Caco-2 (cell line): ENCODE results near the gene TUBAL3. TPM values are rescaled to one million over a fixed set of nuclear protein-coding genes. Genes with fewer than 3 reads are reported as not detected.

Experiments used
- BruUV-seq: library from RNA; stranded (reverse); fragments of 400-500 nt; replicated peaks from 2 replicates; lab custom pipeline; 2021; lab: Mats Ljungman, UMichigan
- CTCF ChIA-PET: fragments of 300-600 bp; sonication (Branson Sonifier 250); formaldehyde crosslinking; loops from one replicate; lab custom pipeline; 2022; ENCODE audit warnings: antibody characterized with exemption; lab: Charles Lee
- POLR2A ChIA-PET: fragments of 300-600 bp; sonication (Branson Sonifier 250); formaldehyde crosslinking; loops from one replicate; lab custom pipeline; 2022; ENCODE audit warnings: antibody characterized with exemption; lab: Charles Lee
- DNase-seq, 2 experiments: peaks; one replicate each; pipeline versions ENCODE4 v3.0.0 to v3.0.0-alpha.2; 2020 to 2022
- H3K27me3 ChIP-seq: replicated peaks from 2 replicates; pipeline ENCODE4 v1.6.0; 2011; ENCODE audit warnings: low read length; ENCODE audit not compliant: control insufficient read depth, insufficient read depth
- H3K36me3 ChIP-seq: 2 replicates; pipeline ENCODE4 v1.5.1; 2011; ENCODE audit warnings: low read length; ENCODE audit not compliant: control insufficient read depth, insufficient read depth
- H3K4me1 ChIP-seq: fragments of 250-450 bp; sonication (Bioruptor Pico); 2 replicates; pipeline ENCODE4 v1.5.1; 2020; ENCODE audit warnings: mild to moderate bottlenecking
- H3K4me3 ChIP-seq: 2 replicates; pipeline ENCODE4 v1.5.1; 2011; ENCODE audit warnings: low read depth, mild to moderate bottlenecking, control low read depth, low read length
- H3K9me3 ChIP-seq: fragments of 250-450 bp; sonication (Bioruptor Pico); 2 replicates; pipeline ENCODE4 v1.5.1; 2020; ENCODE audit warnings: mild to moderate bottlenecking, moderate library complexity
- H3K27ac Mint-ChIP-seq: one replicate; pipeline ENCODE4 v1.8.0; 2022; ENCODE audit warnings: mixed read lengths; ENCODE audit not compliant: unreplicated experiment
- H3K27me3 Mint-ChIP-seq: one replicate; pipeline ENCODE4 v1.8.0; 2022; ENCODE audit warnings: mixed read lengths; ENCODE audit not compliant: insufficient read depth, unreplicated experiment
- H3K36me3 Mint-ChIP-seq: one replicate; pipeline ENCODE4 v1.8.0; 2022; ENCODE audit warnings: mild to moderate bottlenecking, mixed read lengths; ENCODE audit not compliant: insufficient read depth, unreplicated experiment
- H3K4me1 Mint-ChIP-seq: one replicate; pipeline ENCODE4 v1.8.0; 2022; ENCODE audit warnings: low read depth, mixed read lengths; ENCODE audit not compliant: unreplicated experiment
- H3K4me3 Mint-ChIP-seq: one replicate; pipeline ENCODE4 v1.8.0; 2022; ENCODE audit warnings: mild to moderate bottlenecking, moderate library complexity, mixed read lengths; ENCODE audit not compliant: unreplicated experiment
- H3K9me3 Mint-ChIP-seq: one replicate; pipeline ENCODE4 v1.8.0; 2022; ENCODE audit warnings: mixed read lengths; ENCODE audit not compliant: unreplicated experiment
- intact Hi-C: fragments of 100-400 bp; cut with micrococcal nuclease; formaldehyde crosslinking; loops from one replicate; pipeline ENCODE4 v1.10.0; 2022; ENCODE audit not compliant: unreplicated experiment
- total RNA-seq: library from RNA; stranded (reverse); gene quantifications from 2 replicates; pipeline ENCODE4 v1.2.3, GENCODE V29; 2022
- TF ChIP-seq, protein P1 (sequence below), 2 experiments: fragments of 200-600 bp in 1 of 2; IDR thresholded peaks; 1 replicate in 1 of 2; 2 replicates in 1 of 2; pipeline versions ENCODE4 v1.5.1 to v1.8.0; 2011 to 2022; ENCODE audit warnings: antibody characterized with exemption in 1 of 2, control low read depth in 1 of 2, inconsistent platforms in 1 of 2, low read depth in 1 of 2, low read length in 1 of 2, mild to moderate bottlenecking in 1 of 2, moderate library complexity in 1 of 2; ENCODE audit not compliant: insufficient read depth in 1 of 2, severe bottlenecking in 1 of 2, unreplicated experiment in 1 of 2

Gene TUBAL3
- total RNA-seq, 1 experiment from 2014 or later = 0.39 TPM

DNA sequence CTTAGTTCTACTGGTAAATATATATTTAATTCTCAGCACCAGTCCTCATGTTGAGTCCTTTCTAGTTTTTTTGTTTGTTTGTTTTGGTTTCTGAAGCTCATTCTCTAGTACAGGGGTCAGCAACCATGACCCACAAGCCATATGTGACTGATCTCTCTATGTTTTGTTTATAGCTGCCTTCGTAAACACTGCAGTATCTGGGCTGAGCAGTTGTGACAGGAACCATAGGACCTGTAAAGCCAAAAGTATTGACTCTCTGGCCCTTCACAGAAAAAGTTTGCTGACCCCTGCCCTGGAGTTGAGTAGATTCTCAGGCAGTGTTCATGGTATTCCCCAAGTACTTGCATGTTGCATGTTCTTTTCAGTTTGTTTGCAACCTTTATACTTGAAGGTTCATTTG is 28.6 kb upstream of the TUBAL3 start:
- Mint-ChIP-seq H3K27me3 (no peaks in the 10 kb centered on the region), H3K27ac (no peak overlapping the region), H3K36me3 (peaks cover 55% of the 10 kb centered on the region), H3K4me3 (no peak overlapping the region), H3K9me3 (peaks cover 8% of the 10 kb centered on the region), H3K4me1 (peaks cover 17% of the 10 kb centered on the region)
- no peaks in the 10 kb centered on the region for H3K4me1 ChIP-seq
- no TSS peak for BruUV-seq
- H3K36me3 ChIP-seq = no peaks in the 10 kb centered on the region
- ChIA-PET CTCF (interaction anchor here (1.0 to 2.9 kb wide), 4 partner anchors 9 to 619 kb away, joined by 5 to 27 read pairs (median 14); no protein-coding TSS in a partner anchor), POLR2A (no interaction called here)
- H3K4me3 ChIP-seq = no peak overlapping the region
- intact Hi-C loops = loop anchor here (5.0 kb wide), 1 partner anchor 341 kb away; the partner anchor contains the start of gene AKR1C3
- TF ChIP-seq, protein P1, sequence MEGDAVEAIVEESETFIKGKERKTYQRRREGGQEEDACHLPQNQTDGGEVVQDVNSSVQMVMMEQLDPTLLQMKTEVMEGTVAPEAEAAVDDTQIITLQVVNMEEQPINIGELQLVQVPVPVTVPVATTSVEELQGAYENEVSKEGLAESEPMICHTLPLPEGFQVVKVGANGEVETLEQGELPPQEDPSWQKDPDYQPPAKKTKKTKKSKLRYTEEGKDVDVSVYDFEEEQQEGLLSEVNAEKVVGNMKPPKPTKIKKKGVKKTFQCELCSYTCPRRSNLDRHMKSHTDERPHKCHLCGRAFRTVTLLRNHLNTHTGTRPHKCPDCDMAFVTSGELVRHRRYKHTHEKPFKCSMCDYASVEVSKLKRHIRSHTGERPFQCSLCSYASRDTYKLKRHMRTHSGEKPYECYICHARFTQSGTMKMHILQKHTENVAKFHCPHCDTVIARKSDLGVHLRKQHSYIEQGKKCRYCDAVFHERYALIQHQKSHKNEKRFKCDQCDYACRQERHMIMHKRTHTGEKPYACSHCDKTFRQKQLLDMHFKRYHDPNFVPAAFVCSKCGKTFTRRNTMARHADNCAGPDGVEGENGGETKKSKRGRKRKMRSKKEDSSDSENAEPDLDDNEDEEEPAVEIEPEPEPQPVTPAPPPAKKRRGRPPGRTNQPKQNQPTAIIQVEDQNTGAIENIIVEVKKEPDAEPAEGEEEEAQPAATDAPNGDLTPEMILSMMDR (IDR thresholded peaks at IDR 0.05; ENCODE audit: insufficient read depth in 1 of 2, low read depth in 1 of 2, low read length in 1 of 2, severe bottlenecking in 1 of 2, unreplicated experiment in 1 of 2) = no peak
- no peaks in the 10 kb centered on the region for H3K27me3 ChIP-seq
- DNase-seq = no peak
- H3K9me3 ChIP-seq = no peaks in the 10 kb centered on the region

DNA sequence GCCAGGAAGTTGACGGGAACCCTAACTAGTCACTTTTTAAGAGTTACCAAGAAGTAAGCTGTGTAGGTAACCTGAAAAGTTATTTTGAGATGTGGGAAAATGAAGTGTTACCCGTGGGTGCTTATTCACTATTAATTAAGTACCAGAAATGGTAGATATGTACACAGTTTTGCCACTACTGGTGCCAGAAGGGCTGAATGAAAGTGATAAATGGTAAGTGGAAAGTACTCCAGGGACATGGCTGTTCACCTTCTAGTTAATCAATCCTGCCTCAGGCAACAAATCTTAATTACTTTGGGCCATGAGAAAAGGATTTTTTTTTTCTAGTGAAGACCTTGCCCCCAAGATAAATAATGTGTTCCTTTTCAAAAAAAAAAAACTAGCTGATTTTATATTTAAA is 23.5 kb upstream of the TUBAL3 start:
- no peak overlapping the region for H3K27ac Mint-ChIP-seq
- H3K9me3 Mint-ChIP-seq = peaks cover 8% of the 10 kb centered on the region
- Histone ChIP-seq H3K4me1 (no peaks in the 10 kb centered on the region), H3K4me3 (no peak overlapping the region), H3K27me3 (no peaks in the 10 kb centered on the region), H3K9me3 (no peaks in the 10 kb centered on the region), H3K36me3 (no peaks in the 10 kb centered on the region)
- BruUV-seq = no TSS peak
- ChIA-PET CTCF (interaction anchor here (1.2 kb wide), 1 partner anchor 13 kb away, joined by 3 read pairs; no protein-coding TSS in a partner anchor), POLR2A (interaction anchor here (0.7 kb wide), 1 partner anchor 29 kb away, joined by 9 read pairs; no protein-coding TSS in a partner anchor)
- H3K27me3 Mint-ChIP-seq = no peaks in the 10 kb centered on the region
- H3K4me1 Mint-ChIP-seq = peaks cover 7% of the 10 kb centered on the region
- intact Hi-C loops = no loop called here
- H3K36me3 Mint-ChIP-seq = peaks cover 44% of the 10 kb centered on the region
- TF ChIP-seq, protein P1 (IDR thresholded peaks at IDR 0.05; ENCODE audit: insufficient read depth in 1 of 2, low read depth in 1 of 2, low read length in 1 of 2, severe bottlenecking in 1 of 2, unreplicated experiment in 1 of 2) = no peak
- DNase-seq = no peak
- no peak overlapping the region for H3K4me3 Mint-ChIP-seq

DNA sequence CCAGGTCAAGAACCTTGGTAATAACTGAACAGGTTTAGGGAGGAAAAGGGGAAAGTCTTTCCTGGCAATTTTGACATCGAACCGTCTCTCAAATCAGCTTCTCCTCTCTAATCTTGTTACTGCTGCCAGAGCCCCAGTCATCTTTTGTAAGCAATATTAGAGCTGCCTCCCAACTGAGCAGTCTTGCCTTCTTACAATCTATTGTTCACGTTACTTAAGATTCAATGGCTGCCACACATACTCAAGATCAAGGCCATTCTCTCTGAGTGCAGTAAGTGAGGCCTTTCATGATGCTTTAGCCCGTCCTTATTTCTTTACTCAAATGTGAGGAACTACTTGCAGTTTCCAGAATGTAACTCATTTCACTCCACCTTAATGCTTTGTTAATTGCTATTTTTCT is 20.1 kb upstream of the TUBAL3 start:
- H3K4me3 ChIP-seq = no peak overlapping the region
- H3K4me3 Mint-ChIP-seq = no peak overlapping the region
- DNase-seq = no peak
- intact Hi-C loops = no loop called here
- no peaks in the 10 kb centered on the region for H3K4me1 Mint-ChIP-seq
- H3K27ac Mint-ChIP-seq = no peak overlapping the region
- TF ChIP-seq, protein P1 (IDR thresholded peaks at IDR 0.05; ENCODE audit: insufficient read depth in 1 of 2, low read depth in 1 of 2, low read length in 1 of 2, severe bottlenecking in 1 of 2, unreplicated experiment in 1 of 2) = no peak
- no peaks in the 10 kb centered on the region for H3K36me3 ChIP-seq
- ChIA-PET CTCF (interaction anchor here (0.7 to 0.8 kb wide), 2 partner anchors 9 to 1745 kb away, joined by 3 to 4 read pairs; no protein-coding TSS in a partner anchor), POLR2A (no interaction called here)
- no peaks in the 10 kb centered on the region for H3K27me3 ChIP-seq
- H3K9me3 Mint-ChIP-seq = peaks cover 4% of the 10 kb centered on the region
- H3K4me1 ChIP-seq = no peaks in the 10 kb centered on the region
- H3K36me3 Mint-ChIP-seq = peaks cover 26% of the 10 kb centered on the region
- no peaks in the 10 kb centered on the region for H3K9me3 ChIP-seq
- no peaks in the 10 kb centered on the region for H3K27me3 Mint-ChIP-seq
- no TSS peak for BruUV-seq
